Measurements from ENCODE around the gene POU2AF1. TPM values are rescaled to one million over a fixed set of nuclear protein-coding genes. Genes with fewer than 3 reads are reported as not detected.

Gene POU2AF1
- total and polyA plus RNA-seq, 4 donors, result 2.0 to 6.9 (median 4.5) TPM

- no peak for TF ChIP-seq CTCF (IDR thresholded peaks at IDR 0.05; ENCODE audit: control extremely low read depth, extremely low read depth)
- ATAC-seq (ENCODE audit: insufficient read depth, low FRiP score) (no peak), DNase-seq (no peak)
- no peaks in the 10 kb centered on the region for H3K9me3 ChIP-seq (ENCODE audit: control insufficient read depth in 4 of 4, insufficient read depth in 3 of 4, low read length in 3 of 4)
- H3K36me3 ChIP-seq (ENCODE audit: control insufficient read depth in 4 of 4, insufficient read depth in 4 of 4, low read length in 4 of 4), result no peaks in the 10 kb centered on the region
- no peak overlapping the region for H3K27ac ChIP-seq (ENCODE audit: low read depth in 1 of 2, low read length in 1 of 2)
- H3K4me1 ChIP-seq (ENCODE audit: control insufficient read depth in 5 of 5, insufficient read depth in 5 of 5, low read length in 5 of 5), result peaks cover 0 to 4% (median 0%) of the 10 kb centered on the region in 5 donors
- no peaks in the 10 kb centered on the region for H3K27me3 ChIP-seq (ENCODE audit: control insufficient read depth in 3 of 3, insufficient read depth in 3 of 3, low read length in 2 of 3)
- 83 to 92% methylated on average over 5 of the region's 5 CpGs for WGBS, 2 donors
- H3K4me3 ChIP-seq, result no peak overlapping the region
- no peak overlapping the region for H3K9ac ChIP-seq (ENCODE audit: insufficient read depth in 1 of 2, low read length in 2 of 2)
Measured at GRCh38 chr11:111325259-111325658, 53.8 kb downstream of the POU2AF1 start.

- 57 to 74% methylated on average over 5 of the region's 5 CpGs for WGBS, 2 donors
- H3K27me3 ChIP-seq (ENCODE audit: control insufficient read depth in 3 of 3, insufficient read depth in 3 of 3, low read length in 2 of 3), result no peaks in the 10 kb centered on the region
- no peak overlapping the region for H3K4me3 ChIP-seq
- peaks cover 0 to 4% (median 0%) of the 10 kb centered on the region in 5 donors for H3K4me1 ChIP-seq (ENCODE audit: control insufficient read depth in 5 of 5, insufficient read depth in 5 of 5, low read length in 5 of 5)
- ATAC-seq (ENCODE audit: insufficient read depth, low FRiP score), result no peak
- no peaks in the 10 kb centered on the region for H3K9me3 ChIP-seq (ENCODE audit: control insufficient read depth in 4 of 4, insufficient read depth in 3 of 4, low read length in 3 of 4)
- DNase-seq, result no peak
- no peak overlapping the region for H3K27ac ChIP-seq (ENCODE audit: low read depth in 1 of 2, low read length in 1 of 2)
- no peak overlapping the region for H3K9ac ChIP-seq (ENCODE audit: insufficient read depth in 1 of 2, low read length in 2 of 2)
- no peak for TF ChIP-seq CTCF (IDR thresholded peaks at IDR 0.05; ENCODE audit: control extremely low read depth, extremely low read depth)
- no peaks in the 10 kb centered on the region for H3K36me3 ChIP-seq (ENCODE audit: control insufficient read depth in 4 of 4, insufficient read depth in 4 of 4, low read length in 4 of 4)
Measured at GRCh38 chr11:111324277-111324720, 54.8 kb downstream of the POU2AF1 start.

GRCh38 chr11:111322534-111322933 lies 56.5 kb downstream of the POU2AF1 start:
- H3K27ac ChIP-seq (ENCODE audit: low read depth in 1 of 2, low read length in 1 of 2), result no peak overlapping the region
- no peak overlapping the region for H3K9ac ChIP-seq (ENCODE audit: insufficient read depth in 1 of 2, low read length in 2 of 2)
- H3K9me3 ChIP-seq (ENCODE audit: control insufficient read depth in 4 of 4, insufficient read depth in 3 of 4, low read length in 3 of 4), result no peaks in the 10 kb centered on the region
- no peak for TF ChIP-seq CTCF (IDR thresholded peaks at IDR 0.05; ENCODE audit: control extremely low read depth, extremely low read depth)
- no peak overlapping the region for H3K4me3 ChIP-seq
- H3K27me3 ChIP-seq (ENCODE audit: control insufficient read depth in 3 of 3, insufficient read depth in 3 of 3, low read length in 2 of 3), result no peaks in the 10 kb centered on the region
- H3K36me3 ChIP-seq (ENCODE audit: control insufficient read depth in 4 of 4, insufficient read depth in 4 of 4, low read length in 4 of 4), result no peaks in the 10 kb centered on the region
- peaks cover 0 to 4% (median 0%) of the 10 kb centered on the region in 5 donors for H3K4me1 ChIP-seq (ENCODE audit: control insufficient read depth in 5 of 5, insufficient read depth in 5 of 5, low read length in 5 of 5)
- ATAC-seq (ENCODE audit: insufficient read depth, low FRiP score) (no peak), DNase-seq (no peak)
- WGBS, 2 donors, result 70 to 80% methylated on average over 2 of the region's 2 CpGs

Data from lung (tissue), 12 donors.